ENCODE measurements around the gene LRRC4. TPM values are rescaled to one million over a fixed set of nuclear protein-coding genes. Genes with fewer than 3 reads are reported as not detected.

LRRC4 gene
- total RNA-seq, 1 experiment from 2014 or later, result 10.4 TPM

DNA sequence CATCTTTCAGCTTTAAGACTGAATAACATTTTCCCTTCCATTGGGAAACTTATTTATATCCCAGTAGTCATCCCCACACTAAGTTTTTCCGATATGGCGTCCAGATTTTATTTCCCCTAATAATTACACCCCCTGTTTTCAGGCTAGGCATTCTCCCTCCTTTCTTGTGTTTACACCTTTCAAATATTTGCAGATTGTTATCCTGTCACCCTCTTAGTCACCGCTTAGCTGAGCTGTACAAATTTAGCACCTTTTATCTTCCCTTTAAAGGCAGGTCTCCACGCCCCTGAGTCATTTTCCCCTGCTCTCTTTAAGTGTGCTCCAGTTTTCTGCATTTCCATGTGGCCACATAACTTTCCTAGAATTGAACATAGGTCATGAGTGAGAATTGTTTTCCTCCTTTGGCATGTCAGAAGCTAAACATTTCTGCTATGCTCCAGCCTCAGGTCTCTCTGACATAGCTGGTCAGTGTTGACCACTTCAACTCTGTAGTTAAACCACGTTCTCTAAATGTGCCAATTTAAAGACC lies 47.4 kb downstream of the LRRC4 start:
- DNase-seq, result no peak
- Histone ChIP-seq H2BK15ac (ENCODE audit: low read depth, low read length) (no peak overlapping the region), H3K23me2 (ENCODE audit: insufficient read length, low read depth, low read length, poor library complexity, severe bottlenecking) (no peaks in the 10 kb centered on the region), H3K9me3 (ENCODE audit: control insufficient read depth, low read depth, low read length) (no peaks in the 10 kb centered on the region), H3K4ac (ENCODE audit: low read depth, low read length) (no peak overlapping the region), H3K56ac (ENCODE audit: insufficient read length, low read depth, low read length) (no peak overlapping the region), H3K27ac (ENCODE audit: insufficient read length, low read depth, low read length) (no peak overlapping the region), H3K18ac (ENCODE audit: insufficient read length, low read depth, low read length) (no peak overlapping the region), H4K91ac (ENCODE audit: insufficient read length, low read depth, low read length) (no peak overlapping the region), H4K20me1 (ENCODE audit: control insufficient read depth, insufficient read depth, insufficient read length) (no peaks in the 10 kb centered on the region), H4K5ac (ENCODE audit: insufficient read length, low read depth, low read length) (no peak overlapping the region), H2AFZ (ENCODE audit: low read length) (no peak overlapping the region), H3T11ph (ENCODE audit: low read length) (no peak overlapping the region), H3K79me2 (ENCODE audit: insufficient read depth, low read length) (no peaks in the 10 kb centered on the region), H3K4me1 (ENCODE audit: insufficient read depth, low read length) (peaks cover 9% of the 10 kb centered on the region; the same call in 1 of the 2 replicates), H2BK120ac (ENCODE audit: low read depth, low read length, poor library complexity, severe bottlenecking) (no peak overlapping the region), H3K14ac (ENCODE audit: insufficient read depth, low read length) (no peak overlapping the region), H3K23ac (ENCODE audit: insufficient read length, low read depth, low read length) (no peak overlapping the region), H2AK5ac (ENCODE audit: insufficient read length, low read length) (no peak overlapping the region), H3K79me1 (ENCODE audit: insufficient read depth, low read depth, low read length, poor library complexity, severe bottlenecking) (no peaks in the 10 kb centered on the region), H2BK20ac (ENCODE audit: low read depth, low read length, poor library complexity, severe bottlenecking) (no peak overlapping the region), H4K8ac (replicated peaks; ENCODE audit: insufficient read length, low read depth, low read length) (no peak overlapping the region), H3K4me2 (ENCODE audit: insufficient read depth, insufficient read length, low read length) (no peak overlapping the region), H2BK5ac (ENCODE audit: insufficient read length, low read length) (no peak overlapping the region), H3K9ac (ENCODE audit: extremely low read depth, insufficient read length, low read length) (no peak overlapping the region), H3K27me3 (ENCODE audit: insufficient read depth, low read length) (no peaks in the 10 kb centered on the region), H2BK12ac (ENCODE audit: insufficient read length, low read depth, low read length) (no peak overlapping the region)
- no peak overlapping the region for H3K4me3 Mint-ChIP-seq
- TF ChIP-seq, protein P1, sequence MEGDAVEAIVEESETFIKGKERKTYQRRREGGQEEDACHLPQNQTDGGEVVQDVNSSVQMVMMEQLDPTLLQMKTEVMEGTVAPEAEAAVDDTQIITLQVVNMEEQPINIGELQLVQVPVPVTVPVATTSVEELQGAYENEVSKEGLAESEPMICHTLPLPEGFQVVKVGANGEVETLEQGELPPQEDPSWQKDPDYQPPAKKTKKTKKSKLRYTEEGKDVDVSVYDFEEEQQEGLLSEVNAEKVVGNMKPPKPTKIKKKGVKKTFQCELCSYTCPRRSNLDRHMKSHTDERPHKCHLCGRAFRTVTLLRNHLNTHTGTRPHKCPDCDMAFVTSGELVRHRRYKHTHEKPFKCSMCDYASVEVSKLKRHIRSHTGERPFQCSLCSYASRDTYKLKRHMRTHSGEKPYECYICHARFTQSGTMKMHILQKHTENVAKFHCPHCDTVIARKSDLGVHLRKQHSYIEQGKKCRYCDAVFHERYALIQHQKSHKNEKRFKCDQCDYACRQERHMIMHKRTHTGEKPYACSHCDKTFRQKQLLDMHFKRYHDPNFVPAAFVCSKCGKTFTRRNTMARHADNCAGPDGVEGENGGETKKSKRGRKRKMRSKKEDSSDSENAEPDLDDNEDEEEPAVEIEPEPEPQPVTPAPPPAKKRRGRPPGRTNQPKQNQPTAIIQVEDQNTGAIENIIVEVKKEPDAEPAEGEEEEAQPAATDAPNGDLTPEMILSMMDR (conservative IDR thresholded peaks at IDR 0.05), result no peak
- H3K36me3 Mint-ChIP-seq (ENCODE audit: insufficient read depth in 1 of 3, low read depth in 3 of 3), result peaks cover 7 to 8% (median 8%) of the 10 kb centered on the region in 3 experiments
- no peak overlapping the region; a peak in 1 of 7 replicates for H3K27ac Mint-ChIP-seq
- peaks cover 41 to 42% of the 10 kb centered on the region in 2 experiments for H3K4me1 Mint-ChIP-seq
- WGBS (ENCODE audit: extremely low coverage, insufficient read length, low lambda C conversion rate), result no CpG with 5 or more reads among the region's 5 CpGs
- no peaks in the 10 kb centered on the region for H3K27me3 Mint-ChIP-seq (ENCODE audit: low read depth)
- peaks cover 7% of the 10 kb centered on the region in 2 experiments; a peak in 4 of 5 replicates for H3K9me3 Mint-ChIP-seq
